Pancreas (tissue), 10 donors: ENCODE measurements around the gene CDCA4. TPM values are rescaled to one million over a fixed set of nuclear protein-coding genes. Genes with fewer than 3 reads are reported as not detected.

Experiments
- ATAC-seq, 4 donors: fragments of 200-7000 bp; cut with Tn5 transposase; one replicate each; pipeline versions ENCODE4 v1.8.0 to v1.9.1; 2020; ENCODE audit warnings: mild to moderate bottlenecking in 4 of 4, moderate library complexity in 4 of 4
- DNase-seq, 6 donors: peaks; one replicate each; pipeline ENCODE4 v3.0.0-alpha.2; 2020
- FAIRE-seq: peaks from 2 replicates; lab custom pipeline; 2012; peaks lifted over from hg19 to GRCh38; lab: Jason Lieb, UNC
- H3K27ac ChIP-seq, 4 donors: fragments of 200-600 bp; sonication (generic); 1 replicate in 3 of 4; 2 replicates in 1 of 4; pipeline versions ENCODE4 v1.5.0 to v1.8.0; 2020
- H3K27me3 ChIP-seq, 4 donors: fragments of 200-600 bp; one replicate each; pipeline ENCODE4 v1.8.0; 2021
- H3K36me3 ChIP-seq, 3 donors: fragments of 200-600 bp; sonication (generic) in 1 of 3; one replicate each; pipeline versions ENCODE4 v1.5.0 to v1.8.0; 2020 to 2021
- H3K4me1 ChIP-seq, 3 donors: fragments of 200-600 bp; one replicate each; pipeline ENCODE4 v1.8.0; 2021
- H3K4me3 ChIP-seq, 4 donors: fragments of 200-600 bp; sonication (generic) in 2 of 4; one replicate each; pipeline versions ENCODE4 v1.5.0 to v1.8.0; 2020 to 2021
- H3K9me3 ChIP-seq, 4 donors: fragments of 200-600 bp; one replicate each; pipeline ENCODE4 v1.8.0; 2021
- WGBS, 2 donors: extraction: QIAGEN DNeasy Blood & Tissue Kit; methylation state at CpG; one replicate each; pipeline ENCODE4 v1.1.7; 2013; 5-methylcytosine and 5-hydroxymethylcytosine counted together
- intact Hi-C, 3 donors: fragments of 100-400 bp; cut with DNase I; formaldehyde crosslinking; loops; one replicate each; pipeline versions ENCODE4 v1.11.1 to v1.14.2; 2022
- polyA plus RNA-seq, 2 donors: library from polyadenylated mRNA; stranded (reverse); fragments of 200-250 nt; gene quantifications; one replicate each; pipeline ENCODE4 v1.2.3, GENCODE V29; 2013
- total RNA-seq, 6 donors: library from RNA; stranded (reverse); fragmentation: NEBNext Ultra II Directional in 4 of 6; extraction: Animal tissue kit (Norgen Biotek cat#: 25700) in 4 of 6; gene quantifications; one replicate each; pipeline versions ENCODE4 v1.2.1 to v1.2.4, GENCODE V29; 2021 to 2023
- TF ChIP-seq, protein P1 (sequence below), 4 donors: fragments of 200-600 bp; sonication (generic) in 3 of 4; IDR thresholded peaks; one replicate each; pipeline versions ENCODE4 v1.5.0 to v1.8.0; 2021; ENCODE audit warnings: antibody characterized with exemption in 4 of 4
- donor health status: healthy with polysubstance abuse.
- donor health status: DM: no; HTN: no; CAD: no; lungs with moderate emphysema.
- donor health status: DM: no; HTN: no; CAD: no.
- donor health status: control.
- donor health status: control.
- donor health status: Bipolar disorder and iron deficiency.
- donor health status: DM: yes; HTN: yes; CAD: no.
- donor health status: DM: no; HTN: no; CAD: no.
- donor health status: DM: no; HTN: no; CAD: no.
- donor health status: DM: yes; HTN: yes; CAD: no.

Gene CDCA4
- total and polyA plus RNA-seq, 8 donors: 1.2 to 3.5 (median 2.7) TPM

DNA sequence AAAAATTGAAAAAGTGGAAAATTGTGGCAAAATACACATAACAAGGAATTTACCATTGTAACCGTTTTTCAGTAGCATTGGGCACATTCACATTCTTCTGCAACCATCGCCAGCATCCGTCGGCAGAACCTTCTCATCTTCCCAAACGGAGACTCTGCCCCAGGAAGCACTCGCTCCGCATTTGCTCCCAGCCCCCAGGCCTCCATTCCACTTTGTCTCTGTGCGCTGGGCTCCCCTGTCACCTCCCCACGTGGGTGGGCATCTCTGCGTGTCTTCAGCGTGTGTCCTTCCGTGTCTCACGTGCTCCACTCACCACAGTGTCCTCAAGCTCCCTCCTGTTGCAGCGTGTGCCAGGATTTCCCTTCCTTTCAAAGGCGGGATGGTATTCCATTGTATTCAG is 34.5 kb upstream of the CDCA4 start:
- H3K36me3 ChIP-seq: no peaks in the 10 kb centered on the region
- intact Hi-C loops: no loop called here
- TF ChIP-seq, protein P1, sequence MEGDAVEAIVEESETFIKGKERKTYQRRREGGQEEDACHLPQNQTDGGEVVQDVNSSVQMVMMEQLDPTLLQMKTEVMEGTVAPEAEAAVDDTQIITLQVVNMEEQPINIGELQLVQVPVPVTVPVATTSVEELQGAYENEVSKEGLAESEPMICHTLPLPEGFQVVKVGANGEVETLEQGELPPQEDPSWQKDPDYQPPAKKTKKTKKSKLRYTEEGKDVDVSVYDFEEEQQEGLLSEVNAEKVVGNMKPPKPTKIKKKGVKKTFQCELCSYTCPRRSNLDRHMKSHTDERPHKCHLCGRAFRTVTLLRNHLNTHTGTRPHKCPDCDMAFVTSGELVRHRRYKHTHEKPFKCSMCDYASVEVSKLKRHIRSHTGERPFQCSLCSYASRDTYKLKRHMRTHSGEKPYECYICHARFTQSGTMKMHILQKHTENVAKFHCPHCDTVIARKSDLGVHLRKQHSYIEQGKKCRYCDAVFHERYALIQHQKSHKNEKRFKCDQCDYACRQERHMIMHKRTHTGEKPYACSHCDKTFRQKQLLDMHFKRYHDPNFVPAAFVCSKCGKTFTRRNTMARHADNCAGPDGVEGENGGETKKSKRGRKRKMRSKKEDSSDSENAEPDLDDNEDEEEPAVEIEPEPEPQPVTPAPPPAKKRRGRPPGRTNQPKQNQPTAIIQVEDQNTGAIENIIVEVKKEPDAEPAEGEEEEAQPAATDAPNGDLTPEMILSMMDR (IDR thresholded peaks at IDR 0.05): no peak
- ATAC-seq (no peak), DNase-seq (no peak), FAIRE-seq (no peak)
- H3K27me3 ChIP-seq: no peaks in the 10 kb centered on the region
- WGBS, 2 donors: 66 to 73% methylated on average over 15 of the region's 15 CpGs
- H3K4me1 ChIP-seq: peaks cover 0 to 3% (median 0%) of the 10 kb centered on the region in 3 donors
- no peaks in the 10 kb centered on the region for H3K9me3 ChIP-seq
- no peak overlapping the region for H3K4me3 ChIP-seq
- H3K27ac ChIP-seq: no peak overlapping the region

DNA sequence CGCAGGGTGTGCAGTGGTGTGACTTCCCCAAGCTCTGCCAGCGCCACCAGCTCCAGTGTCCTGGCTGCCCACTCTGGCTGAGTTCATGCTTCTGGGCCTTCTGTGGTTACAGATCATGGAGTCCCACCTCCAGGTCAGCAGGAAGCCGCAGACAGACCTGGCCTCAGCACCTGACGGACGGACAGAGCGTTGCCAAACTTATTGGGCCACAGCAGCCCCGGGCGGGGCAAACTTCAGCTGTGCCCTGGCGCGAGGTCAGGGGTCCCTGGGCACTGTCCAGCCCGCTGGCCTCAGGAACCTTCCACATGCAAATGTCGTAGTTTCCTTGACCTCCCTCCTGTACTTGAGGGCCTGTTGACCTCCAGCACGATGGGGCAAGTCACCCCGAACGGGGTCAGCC is 33.1 kb upstream of the CDCA4 start:
- Histone ChIP-seq H3K27ac (no peak overlapping the region), H3K9me3 (no peaks in the 10 kb centered on the region), H3K4me3 (no peak overlapping the region), H3K4me1 (no peaks in the 10 kb centered on the region), H3K36me3 (no peaks in the 10 kb centered on the region), H3K27me3 (no peaks in the 10 kb centered on the region)
- DNase-seq (no peak), FAIRE-seq (no peak), ATAC-seq (no peak)
- TF ChIP-seq, protein P1 (IDR thresholded peaks at IDR 0.05): no peak
- WGBS, 2 donors: 88 to 93% methylated on average over 15 of the region's 15 CpGs
- intact Hi-C loops: no loop called here

DNA sequence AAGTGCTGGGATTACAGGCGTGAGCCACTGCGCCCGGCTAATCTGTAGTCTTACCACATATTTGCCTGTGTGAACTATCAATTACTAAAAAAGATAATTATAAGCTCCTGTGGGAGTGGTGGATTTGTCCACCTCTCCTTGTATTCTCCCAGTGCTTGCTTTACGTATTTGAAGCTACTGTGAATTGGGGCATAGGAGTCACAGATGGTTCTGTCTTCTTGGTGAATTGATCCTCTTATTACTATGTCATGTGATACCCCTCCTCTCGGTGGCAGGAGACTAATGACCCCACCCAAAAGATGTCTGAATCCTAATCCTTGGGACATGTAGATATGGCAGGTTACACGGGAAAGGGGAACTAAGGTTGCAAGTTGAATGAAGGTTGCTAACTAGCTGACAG is 32.5 kb upstream of the CDCA4 start:
- Histone ChIP-seq H3K27me3 (no peaks in the 10 kb centered on the region), H3K4me3 (no peak overlapping the region), H3K36me3 (no peaks in the 10 kb centered on the region), H3K4me1 (no peaks in the 10 kb centered on the region), H3K27ac (no peak overlapping the region), H3K9me3 (no peaks in the 10 kb centered on the region)
- ATAC-seq (no peak), FAIRE-seq (no peak), DNase-seq (no peak)
- 74 to 80% methylated on average over 6 of the region's 6 CpGs for WGBS, 2 donors
- TF ChIP-seq, protein P1 (IDR thresholded peaks at IDR 0.05): no peak
- intact Hi-C loops: no loop called here

DNA sequence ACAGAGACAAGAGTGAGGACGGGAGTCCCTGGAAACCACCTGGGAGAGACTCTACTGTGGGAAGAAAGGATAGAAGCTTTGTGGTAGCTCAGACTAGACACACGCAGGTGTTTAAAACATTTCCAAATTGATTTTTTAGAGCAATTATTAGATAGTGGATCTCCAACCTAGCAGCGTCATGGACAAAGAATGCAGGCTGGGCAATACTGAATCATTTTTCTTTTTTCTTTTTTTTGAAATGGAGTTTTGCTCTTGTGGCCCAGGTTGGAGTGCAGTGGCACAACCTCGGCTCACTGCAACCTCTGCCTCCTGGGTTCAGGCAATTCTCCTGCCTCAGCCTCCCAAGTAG is 31.2 kb upstream of the CDCA4 start:
- Histone ChIP-seq H3K9me3 (no peaks in the 10 kb centered on the region), H3K27me3 (no peaks in the 10 kb centered on the region), H3K36me3 (no peaks in the 10 kb centered on the region), H3K4me1 (no peaks in the 10 kb centered on the region), H3K27ac (peak overlapping the region; percentile 26 to 60 (median 50)), H3K4me3 (no peak overlapping the region)
- 44 to 51% methylated on average over 4 of the region's 4 CpGs for WGBS, 2 donors
- FAIRE-seq (no peak), ATAC-seq (peak in 3 of 4 donors; percentile 33 to 56 (median 51)), DNase-seq (no peak)
- intact Hi-C loops: no loop called here
- TF ChIP-seq, protein P1 (IDR thresholded peaks at IDR 0.05): no peak

DNA sequence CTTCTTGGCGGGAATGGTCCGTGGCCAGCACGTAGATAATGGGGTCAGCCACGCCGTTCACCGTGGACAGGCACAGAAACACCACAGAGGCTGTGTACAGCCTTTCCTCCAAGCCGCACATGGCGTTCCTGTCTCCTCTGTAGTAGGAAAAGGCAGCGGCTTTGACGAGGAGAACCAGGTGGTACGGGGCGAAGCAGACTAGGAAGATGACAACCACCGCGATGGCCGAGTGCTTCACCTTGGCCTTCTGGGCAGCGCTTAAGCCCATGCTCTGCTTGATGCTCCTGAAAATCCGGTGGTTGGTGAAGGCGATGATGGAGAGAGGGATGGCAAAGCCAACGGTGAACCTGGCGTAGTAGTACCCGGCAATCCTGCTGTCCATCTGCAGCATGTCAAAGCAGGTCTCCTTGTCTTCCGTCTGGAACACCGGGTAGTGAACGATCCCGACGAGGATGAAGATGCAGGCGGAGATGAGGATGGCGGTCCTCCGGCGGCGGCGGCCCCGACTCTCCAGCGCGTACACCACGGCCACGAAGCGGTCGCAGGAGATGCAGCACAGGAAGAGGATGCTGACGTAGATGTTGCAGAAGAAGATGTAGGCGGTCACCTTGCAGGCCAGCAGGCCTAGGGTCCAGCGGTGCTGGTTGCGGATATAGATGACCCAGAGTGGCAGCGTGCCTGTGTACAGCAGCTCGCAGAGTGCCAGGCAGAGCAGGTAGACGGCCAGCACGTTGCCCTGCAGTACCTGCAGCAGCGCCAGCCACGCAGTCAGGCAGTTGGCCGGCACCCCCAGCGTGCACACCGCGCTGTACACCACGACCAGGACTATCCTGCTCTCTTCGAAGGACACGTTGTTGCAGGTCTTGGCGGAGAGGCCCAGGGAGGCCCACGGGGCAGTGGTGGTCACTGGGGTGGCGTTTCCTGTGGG is 30.6 kb upstream of the CDCA4 start:
- no peaks in the 10 kb centered on the region for H3K27me3 ChIP-seq
- no peak overlapping the region for H3K4me3 ChIP-seq
- TF ChIP-seq, protein P1 (IDR thresholded peaks at IDR 0.05): no peak
- ATAC-seq (peak; percentile 34 to 70 (median 63)), DNase-seq (peak in 4 of 6 donors; percentile 45 to 76 (median 54)), FAIRE-seq (no peak)
- H3K9me3 ChIP-seq: no peaks in the 10 kb centered on the region
- H3K27ac ChIP-seq: peak overlapping the region; percentile 26 to 60 (median 50)
- H3K36me3 ChIP-seq: no peaks in the 10 kb centered on the region
- no peaks in the 10 kb centered on the region for H3K4me1 ChIP-seq
- intact Hi-C loops: no loop called here
- 79 to 84% methylated on average over 59 of the region's 59 CpGs for WGBS, 2 donors
